ENCODE data around the gene PPP2R2B.

Gene PPP2R2B

GRCh38 chr5:146635443-146635842, 243.1 kb downstream of the PPP2R2B start:
- DNase-seq, result no peak
- no peak overlapping the region for H2BK12ac ChIP-seq (ENCODE audit: low read length in 2 of 2)
- no peak overlapping the region for H3K18ac ChIP-seq (ENCODE audit: low read depth in 1 of 2, low read length in 2 of 2)
- no peak overlapping the region for H4K91ac ChIP-seq (ENCODE audit: low read length)
- H2AK5ac ChIP-seq (ENCODE audit: low read length, severe bottlenecking), result no peak overlapping the region
- no peak overlapping the region for H3K27ac ChIP-seq (ENCODE audit: low read length, poor library complexity, severe bottlenecking)
- no peaks in the 10 kb centered on the region for H3K79me1 ChIP-seq (replicated peaks; ENCODE audit: low read length, poor library complexity, severe bottlenecking)
- no peak overlapping the region for H3K4me3 ChIP-seq (ENCODE audit: insufficient read depth in 1 of 2, low read depth in 1 of 2, low read length in 2 of 2)
- no peak overlapping the region for H4K8ac ChIP-seq (ENCODE audit: low read length)
- no peaks in the 10 kb centered on the region for H3K9me3 ChIP-seq (ENCODE audit: control insufficient read depth, low read length)
- no peak overlapping the region for H3K23ac ChIP-seq (ENCODE audit: low read length in 2 of 2)
- H2BK15ac ChIP-seq (ENCODE audit: low read depth, poor library complexity, severe bottlenecking), result no peak overlapping the region
- 70% methylated on average over 3 of the region's 3 CpGs for WGBS
- H3K27me3 ChIP-seq (ENCODE audit: control insufficient read depth in 1 of 2, insufficient read depth in 1 of 2, low read length in 2 of 2), result no peaks in the 10 kb centered on the region
- H3K4me1 ChIP-seq (ENCODE audit: control insufficient read depth, insufficient read depth, low read depth, low read length), result peaks cover 1% of the 10 kb centered on the region
- H3K36me3 ChIP-seq (ENCODE audit: control insufficient read depth in 1 of 2, insufficient read depth in 2 of 2, low read depth in 1 of 2, low read length in 2 of 2), result no peaks in the 10 kb centered on the region
- no peak overlapping the region for H3K9ac ChIP-seq (ENCODE audit: low read length)
- no peak overlapping the region for H3K4me2 ChIP-seq (ENCODE audit: low read length, poor library complexity, severe bottlenecking)
- H3K4ac ChIP-seq (ENCODE audit: low read depth in 1 of 2, low read length in 2 of 2), result no peak overlapping the region
- H3K14ac ChIP-seq (ENCODE audit: low read length in 2 of 2), result no peak overlapping the region
- H2AFZ ChIP-seq (ENCODE audit: low read depth, low read length), result no peak overlapping the region
- H2BK120ac ChIP-seq (ENCODE audit: low read depth, low read length), result no peak overlapping the region
- no peak overlapping the region for H2BK5ac ChIP-seq (ENCODE audit: low read depth, low read length, poor library complexity, severe bottlenecking)

GRCh38 chr5:146633323-146633764, 245.2 kb downstream of the PPP2R2B start:
- Histone ChIP-seq H2BK12ac (ENCODE audit: low read length in 2 of 2) (no peak overlapping the region), H3K18ac (ENCODE audit: low read depth in 1 of 2, low read length in 2 of 2) (no peak overlapping the region), H4K91ac (ENCODE audit: low read length) (no peak overlapping the region), H3K9ac (ENCODE audit: low read length) (no peak overlapping the region), H2AK5ac (ENCODE audit: low read length, severe bottlenecking) (no peak overlapping the region), H2BK5ac (ENCODE audit: low read depth, low read length, poor library complexity, severe bottlenecking) (no peak overlapping the region), H2BK15ac (ENCODE audit: low read depth, poor library complexity, severe bottlenecking) (no peak overlapping the region), H3K4me3 (ENCODE audit: insufficient read depth in 1 of 2, low read depth in 1 of 2, low read length in 2 of 2) (no peak overlapping the region), H3K27me3 (ENCODE audit: control insufficient read depth in 1 of 2, insufficient read depth in 1 of 2, low read length in 2 of 2) (no peaks in the 10 kb centered on the region), H3K79me1 (replicated peaks; ENCODE audit: low read length, poor library complexity, severe bottlenecking) (no peaks in the 10 kb centered on the region), H3K14ac (ENCODE audit: low read length in 2 of 2) (no peak overlapping the region), H3K23ac (ENCODE audit: low read length in 2 of 2) (no peak overlapping the region), H3K27ac (ENCODE audit: low read length, poor library complexity, severe bottlenecking) (no peak overlapping the region), H3K9me3 (ENCODE audit: control insufficient read depth, low read length) (no peaks in the 10 kb centered on the region), H2BK120ac (ENCODE audit: low read depth, low read length) (no peak overlapping the region), H3K4me1 (ENCODE audit: control insufficient read depth, insufficient read depth, low read depth, low read length) (no peaks in the 10 kb centered on the region), H3K4me2 (ENCODE audit: low read length, poor library complexity, severe bottlenecking) (no peak overlapping the region), H2AFZ (ENCODE audit: low read depth, low read length) (no peak overlapping the region), H3K36me3 (ENCODE audit: control insufficient read depth in 1 of 2, insufficient read depth in 2 of 2, low read depth in 1 of 2, low read length in 2 of 2) (no peaks in the 10 kb centered on the region), H4K8ac (ENCODE audit: low read length) (no peak overlapping the region), H3K4ac (ENCODE audit: low read depth in 1 of 2, low read length in 2 of 2) (no peak overlapping the region)
- no peak for DNase-seq
- 87% methylated on average over 8 of the region's 8 CpGs for WGBS

DNA sequence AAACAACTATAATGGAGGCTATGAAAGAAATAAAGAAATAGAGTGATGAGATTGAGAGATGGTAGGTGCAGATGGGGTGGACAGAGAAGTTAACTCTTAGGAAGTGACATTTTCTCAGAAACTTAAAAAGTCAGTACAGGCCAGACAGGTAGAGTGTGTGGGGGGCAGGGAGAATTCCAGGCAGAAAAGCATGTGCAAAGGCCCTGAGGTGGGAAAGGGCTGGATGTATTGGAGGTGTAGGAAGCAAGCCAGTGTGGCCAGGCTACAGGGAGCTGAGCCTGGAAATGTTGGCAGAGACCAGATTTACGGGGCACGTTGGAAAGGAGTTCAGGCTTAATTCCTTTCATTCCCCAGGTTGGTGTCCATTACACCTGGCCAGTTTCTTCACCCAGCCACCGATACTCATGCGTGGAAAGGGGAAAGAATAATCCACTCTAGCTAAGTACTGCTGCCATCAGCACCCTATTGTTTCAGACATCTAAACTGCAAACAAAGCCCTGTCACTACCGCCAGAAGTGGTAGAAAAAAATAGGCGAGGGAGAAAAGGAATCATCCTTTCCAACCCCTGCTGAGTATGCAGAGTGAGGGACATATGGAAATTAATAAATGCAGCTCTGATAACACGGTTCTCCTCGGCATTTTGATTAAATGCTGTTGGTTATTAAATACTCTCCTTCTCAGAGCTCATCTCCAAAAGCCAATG, 245.8 kb downstream of the PPP2R2B start:
- H2AFZ ChIP-seq (ENCODE audit: low read depth, low read length), result no peak overlapping the region
- H3K4ac ChIP-seq (ENCODE audit: low read depth in 1 of 2, low read length in 2 of 2), result no peak overlapping the region
- no peak overlapping the region for H3K4me3 ChIP-seq (ENCODE audit: insufficient read depth in 1 of 2, low read depth in 1 of 2, low read length in 2 of 2)
- no peak overlapping the region for H4K8ac ChIP-seq (ENCODE audit: low read length)
- H3K9me3 ChIP-seq (ENCODE audit: control insufficient read depth, low read length), result no peaks in the 10 kb centered on the region
- H4K91ac ChIP-seq (ENCODE audit: low read length), result no peak overlapping the region
- no peak overlapping the region for H3K14ac ChIP-seq (ENCODE audit: low read length in 2 of 2)
- no peaks in the 10 kb centered on the region for H3K27me3 ChIP-seq (ENCODE audit: control insufficient read depth in 1 of 2, insufficient read depth in 1 of 2, low read length in 2 of 2)
- no peaks in the 10 kb centered on the region for H3K79me1 ChIP-seq (replicated peaks; ENCODE audit: low read length, poor library complexity, severe bottlenecking)
- no peak overlapping the region for H2BK15ac ChIP-seq (ENCODE audit: low read depth, poor library complexity, severe bottlenecking)
- H2BK12ac ChIP-seq (ENCODE audit: low read length in 2 of 2), result no peak overlapping the region
- no peaks in the 10 kb centered on the region for H3K4me1 ChIP-seq (ENCODE audit: control insufficient read depth, insufficient read depth, low read depth, low read length)
- DNase-seq, result no peak
- no peak overlapping the region for H3K18ac ChIP-seq (ENCODE audit: low read depth in 1 of 2, low read length in 2 of 2)
- H2BK5ac ChIP-seq (ENCODE audit: low read depth, low read length, poor library complexity, severe bottlenecking), result no peak overlapping the region
- H3K4me2 ChIP-seq (ENCODE audit: low read length, poor library complexity, severe bottlenecking), result no peak overlapping the region
- H3K27ac ChIP-seq (ENCODE audit: low read length, poor library complexity, severe bottlenecking), result no peak overlapping the region
- no peak overlapping the region for H3K23ac ChIP-seq (ENCODE audit: low read length in 2 of 2)
- H2BK120ac ChIP-seq (ENCODE audit: low read depth, low read length), result no peak overlapping the region
- H3K9ac ChIP-seq (ENCODE audit: low read length), result no peak overlapping the region
- H3K36me3 ChIP-seq (ENCODE audit: control insufficient read depth in 1 of 2, insufficient read depth in 2 of 2, low read depth in 1 of 2, low read length in 2 of 2), result no peaks in the 10 kb centered on the region
- WGBS, result 68% methylated on average over 6 of the region's 8 CpGs
- no peak overlapping the region for H2AK5ac ChIP-seq (ENCODE audit: low read length, severe bottlenecking)

DNA sequence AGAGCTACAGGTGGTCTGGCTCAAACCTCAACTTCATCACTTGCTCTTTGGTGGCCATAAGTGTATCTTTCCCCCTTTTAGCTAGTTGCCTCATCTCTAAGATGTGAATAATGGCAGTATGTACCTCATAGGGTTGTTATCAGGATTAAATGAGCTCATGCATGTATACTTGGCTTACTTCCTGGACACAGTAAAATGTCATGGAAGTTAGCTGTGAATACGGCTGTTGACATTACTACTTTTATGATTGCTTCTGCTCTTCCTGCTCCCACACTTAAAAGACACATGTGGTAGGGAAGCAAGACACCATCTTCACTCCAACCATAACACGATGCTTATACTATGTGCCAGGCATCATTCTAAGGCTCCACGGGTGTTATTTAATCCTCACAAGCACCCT, 248.1 kb downstream of the PPP2R2B start:
- Histone ChIP-seq H3K4ac (ENCODE audit: low read depth in 1 of 2, low read length in 2 of 2) (no peak overlapping the region), H3K9ac (ENCODE audit: low read length) (no peak overlapping the region), H2BK15ac (ENCODE audit: low read depth, poor library complexity, severe bottlenecking) (no peak overlapping the region), H2BK5ac (ENCODE audit: low read depth, low read length, poor library complexity, severe bottlenecking) (no peak overlapping the region), H4K8ac (ENCODE audit: low read length) (no peak overlapping the region), H3K36me3 (ENCODE audit: control insufficient read depth in 1 of 2, insufficient read depth in 2 of 2, low read depth in 1 of 2, low read length in 2 of 2) (no peaks in the 10 kb centered on the region), H3K14ac (ENCODE audit: low read length in 2 of 2) (no peak overlapping the region), H2AK5ac (ENCODE audit: low read length, severe bottlenecking) (no peak overlapping the region), H2BK12ac (ENCODE audit: low read length in 2 of 2) (no peak overlapping the region), H3K27ac (ENCODE audit: low read length, poor library complexity, severe bottlenecking) (no peak overlapping the region), H4K91ac (ENCODE audit: low read length) (no peak overlapping the region), H3K23ac (ENCODE audit: low read length in 2 of 2) (no peak overlapping the region), H3K4me3 (ENCODE audit: insufficient read depth in 1 of 2, low read depth in 1 of 2, low read length in 2 of 2) (no peak overlapping the region), H3K9me3 (ENCODE audit: control insufficient read depth, low read length) (no peaks in the 10 kb centered on the region), H3K4me1 (ENCODE audit: control insufficient read depth, insufficient read depth, low read depth, low read length) (no peaks in the 10 kb centered on the region), H3K79me1 (replicated peaks; ENCODE audit: low read length, poor library complexity, severe bottlenecking) (no peaks in the 10 kb centered on the region), H2BK120ac (ENCODE audit: low read depth, low read length) (no peak overlapping the region), H2AFZ (ENCODE audit: low read depth, low read length) (no peak overlapping the region), H3K18ac (ENCODE audit: low read depth in 1 of 2, low read length in 2 of 2) (no peak overlapping the region), H3K27me3 (ENCODE audit: control insufficient read depth in 1 of 2, insufficient read depth in 1 of 2, low read length in 2 of 2) (no peaks in the 10 kb centered on the region), H3K4me2 (ENCODE audit: low read length, poor library complexity, severe bottlenecking) (no peak overlapping the region)
- WGBS, result 82% methylated on average over 1 of the region's 3 CpGs
- no peak for DNase-seq

All from mesenchymal stem cell (in vitro differentiated cells and primary cell).